Spinal cord (tissue), 10 donors: ENCODE data around the gene GNPTAB. TPM values are rescaled to one million over a fixed set of nuclear protein-coding genes. Genes with fewer than 3 reads are reported as not detected.
"Not testable (repeated sequence)": the region's sequence is repeated elsewhere in the genome, so short reads cannot be mapped to it uniquely, and the experiment has no call there.

ENCODE experiments used
- DNase-seq, 6 donors: peaks; one replicate each; pipeline versions ENCODE4 v3.0.0 to v3.0.0-alpha.2; 2013 to 2015; ENCODE audit warnings: low spot score in 6 of 6, low read depth in 4 of 6
- H3K27ac ChIP-seq: one replicate; pipeline ENCODE4 v1.5.1; 2013; ENCODE audit warnings: low read depth, low read length, control low read depth
- H3K27me3 ChIP-seq: one replicate; pipeline ENCODE4 v1.6.1; 2013; ENCODE audit warnings: low read length; ENCODE audit not compliant: control insufficient read depth, insufficient read depth
- H3K36me3 ChIP-seq: one replicate; pipeline ENCODE4 v1.6.1; 2013; ENCODE audit warnings: low read length; ENCODE audit not compliant: control insufficient read depth, insufficient read depth
- H3K4me1 ChIP-seq: one replicate; pipeline ENCODE4 v1.6.1; 2013; ENCODE audit warnings: low read length; ENCODE audit not compliant: control insufficient read depth, insufficient read depth
- H3K4me3 ChIP-seq: one replicate; pipeline ENCODE4 v1.5.1; 2013; ENCODE audit warnings: low read depth, low read length, control low read depth
- H3K9me3 ChIP-seq: one replicate; pipeline ENCODE4 v1.6.1; 2013; ENCODE audit warnings: low read length; ENCODE audit not compliant: control insufficient read depth, insufficient read depth
- WGBS: methylation state at CpG from one replicate; pipeline ENCODE4 v1.1.5; 2013; ENCODE audit warnings: missing lambda C conversion rate; ENCODE audit not compliant: insufficient coverage; 5-methylcytosine and 5-hydroxymethylcytosine counted together
- polyA plus RNA-seq, 2 donors: library from polyadenylated mRNA; unstranded; fragments of 120-200 nt; gene quantifications; one replicate each; pipeline ENCODE4 v1.2.1, GENCODE V29; 2013; ENCODE audit not compliant: insufficient read length in 2 of 2
- total RNA-seq, 2 donors: library from RNA; depleted of rRNA in 1 of 2; stranded (reverse); fragments of 120-200 nt in 1 of 2; fragments of >200 nt in 1 of 2; gene quantifications; one replicate each; pipeline versions ENCODE4 v1.2.3 to v1.2.4, GENCODE V29; 2013 to 2014
- donor health status: healthy.

The GNPTAB gene
- total and polyA plus RNA-seq, 4 donors = 33.3 to 63.4 (median 59.5) TPM

DNA sequence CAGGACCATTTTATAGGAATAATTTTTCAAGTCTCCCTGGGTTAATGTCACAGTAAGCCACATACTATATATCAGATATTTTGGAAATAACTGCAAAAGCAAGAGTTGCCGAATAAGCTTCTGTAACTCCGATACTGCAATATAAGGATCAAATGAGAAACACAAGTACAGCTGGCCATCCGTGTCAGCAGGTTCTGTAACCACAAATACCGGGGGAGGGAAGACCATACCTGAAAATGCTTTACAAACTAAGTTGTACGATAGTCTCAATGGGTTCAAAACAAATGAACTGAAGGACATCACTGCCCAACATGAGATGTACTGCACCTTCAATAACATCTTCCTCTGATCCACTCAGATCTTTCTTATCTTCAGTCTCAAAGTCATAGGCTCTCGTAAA is 93.3 kb downstream of the GNPTAB start:
- Histone ChIP-seq H3K4me3 (no peak overlapping the region), H3K27me3 (no peaks in the 10 kb centered on the region), H3K9me3 (no peaks in the 10 kb centered on the region), H3K4me1 (no peaks in the 10 kb centered on the region), H3K36me3 (peaks cover 28% of the 10 kb centered on the region), H3K27ac (no peak overlapping the region)
- DNase-seq = no peak
- 88% methylated on average over 5 of the region's 6 CpGs for WGBS

DNA sequence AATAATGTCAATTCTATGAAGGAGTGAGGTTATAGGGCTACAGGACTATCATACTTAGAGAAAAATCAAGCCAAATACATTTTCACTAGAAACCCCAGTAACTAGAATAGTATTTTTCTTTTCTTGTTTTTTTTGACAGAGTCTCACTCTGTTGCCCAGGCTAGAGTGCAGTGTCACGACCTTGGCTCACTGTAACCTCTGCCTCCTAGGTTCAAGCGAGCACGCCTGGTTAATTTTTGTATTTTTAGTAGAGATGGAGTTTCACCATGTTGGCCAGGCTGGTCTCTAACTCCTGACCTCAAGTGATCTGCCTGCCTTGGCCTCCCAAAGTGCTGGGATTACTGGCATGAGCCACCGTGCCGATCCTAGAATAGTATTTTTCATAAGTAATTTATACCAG is 96.3 kb downstream of the GNPTAB start:
- DNase-seq, H3K4me3 ChIP-seq, H3K27ac ChIP-seq, H3K9me3 ChIP-seq, H3K27me3 ChIP-seq, H3K4me1 ChIP-seq: not testable (repeated sequence)
- 93% methylated on average over 3 of the region's 5 CpGs for WGBS
- H3K36me3 ChIP-seq = peaks cover 27% of the 10 kb centered on the region

DNA sequence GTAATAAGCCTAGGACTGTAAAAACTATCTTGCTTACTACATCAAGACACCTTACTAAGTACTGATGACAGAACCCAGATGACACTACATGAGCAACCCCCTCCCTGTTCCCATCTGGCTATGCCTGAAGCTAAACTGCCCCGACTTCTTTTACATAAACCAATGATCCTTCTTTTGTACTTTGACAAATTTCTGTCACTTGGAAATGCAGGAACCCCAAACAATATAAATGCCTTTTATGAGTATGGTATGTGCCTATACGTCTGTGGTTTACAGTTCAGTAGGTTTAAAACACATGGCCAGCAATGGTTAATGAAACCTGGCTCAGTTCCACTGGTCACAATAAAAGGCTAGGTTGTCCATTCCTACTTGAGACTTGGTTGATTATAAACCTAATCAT is 97.6 kb downstream of the GNPTAB start:
- H3K36me3 ChIP-seq = peaks cover 14% of the 10 kb centered on the region
- DNase-seq = no peak
- no CpG with 5 or more reads among the region's 2 CpGs for WGBS
- no peaks in the 10 kb centered on the region for H3K4me1 ChIP-seq
- no peak overlapping the region for H3K27ac ChIP-seq
- H3K9me3 ChIP-seq = no peaks in the 10 kb centered on the region
- H3K4me3 ChIP-seq = no peak overlapping the region
- H3K27me3 ChIP-seq = no peaks in the 10 kb centered on the region

DNA sequence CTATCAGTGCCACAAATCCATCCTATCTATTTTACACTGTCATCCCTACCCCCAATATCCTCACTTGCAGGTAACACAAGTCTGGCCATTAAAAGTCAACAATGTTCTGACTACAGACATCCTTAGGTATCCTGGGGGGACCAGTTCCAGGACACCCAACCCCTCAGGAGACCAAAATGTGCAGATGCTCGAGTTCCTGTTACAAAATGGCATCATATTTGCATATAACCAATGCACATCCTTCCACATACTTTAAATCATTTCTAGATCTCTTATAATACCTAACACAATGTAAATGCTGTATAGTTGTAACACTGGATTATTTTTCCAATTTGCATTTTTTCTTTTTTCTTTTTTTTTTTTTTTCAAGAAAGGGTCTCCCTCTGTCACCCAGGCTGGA is 98.4 kb downstream of the GNPTAB start:
- DNase-seq = no peak
- WGBS = no CpG with 5 or more reads among the region's 1 CpG
- Histone ChIP-seq H3K4me3 (no peak overlapping the region), H3K36me3 (peaks cover 15% of the 10 kb centered on the region), H3K9me3 (no peaks in the 10 kb centered on the region), H3K4me1 (no peaks in the 10 kb centered on the region), H3K27ac (no peak overlapping the region), H3K27me3 (no peaks in the 10 kb centered on the region)

DNA sequence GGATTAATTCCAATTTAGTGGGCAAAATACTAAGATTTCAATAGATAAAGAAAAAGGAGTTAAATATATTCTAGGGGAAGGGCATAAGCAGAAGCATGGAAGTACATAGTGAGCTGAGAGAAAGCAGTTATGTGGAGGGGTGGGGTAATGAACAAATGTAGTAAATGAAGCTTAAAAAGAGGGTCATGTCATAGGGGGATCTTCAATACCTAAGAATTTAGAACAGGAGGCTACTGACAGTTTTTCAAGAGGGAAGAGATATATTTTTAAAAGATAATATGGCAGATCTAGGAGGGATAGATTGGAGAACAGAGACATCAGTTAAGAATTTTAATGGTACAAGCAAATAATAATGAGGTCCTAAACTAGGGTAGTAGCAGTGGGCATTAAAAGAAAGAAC is 100.9 kb downstream of the GNPTAB start:
- Histone ChIP-seq H3K36me3 (peaks cover 15% of the 10 kb centered on the region), H3K27ac (no peak overlapping the region), H3K9me3 (no peaks in the 10 kb centered on the region), H3K4me3 (no peak overlapping the region), H3K27me3 (no peaks in the 10 kb centered on the region), H3K4me1 (no peaks in the 10 kb centered on the region)
- no peak for DNase-seq

DNA sequence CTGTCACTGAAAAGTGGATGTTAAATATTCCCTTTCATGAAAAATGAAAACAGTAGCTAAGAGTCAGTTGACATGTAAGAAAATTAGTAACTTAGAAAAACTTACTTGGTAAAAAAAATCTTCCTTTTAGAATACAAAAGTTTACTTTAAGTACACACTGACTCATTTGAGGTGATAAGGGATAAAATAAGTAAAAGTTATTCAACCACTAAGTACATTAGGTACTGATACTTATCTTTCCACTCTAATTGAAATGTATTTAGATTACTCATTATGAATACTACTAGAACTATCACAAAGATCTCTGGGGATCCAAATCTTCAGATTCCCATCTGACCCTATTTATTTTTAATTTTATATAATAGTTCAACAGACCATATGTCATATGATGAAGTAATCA is 103.7 kb downstream of the GNPTAB start:
- no peaks in the 10 kb centered on the region for H3K4me1 ChIP-seq
- no peaks in the 10 kb centered on the region for H3K9me3 ChIP-seq
- H3K27me3 ChIP-seq = no peaks in the 10 kb centered on the region
- no peak overlapping the region for H3K27ac ChIP-seq
- DNase-seq = no peak
- H3K4me3 ChIP-seq = no peak overlapping the region
- H3K36me3 ChIP-seq = peaks cover 12% of the 10 kb centered on the region

DNA sequence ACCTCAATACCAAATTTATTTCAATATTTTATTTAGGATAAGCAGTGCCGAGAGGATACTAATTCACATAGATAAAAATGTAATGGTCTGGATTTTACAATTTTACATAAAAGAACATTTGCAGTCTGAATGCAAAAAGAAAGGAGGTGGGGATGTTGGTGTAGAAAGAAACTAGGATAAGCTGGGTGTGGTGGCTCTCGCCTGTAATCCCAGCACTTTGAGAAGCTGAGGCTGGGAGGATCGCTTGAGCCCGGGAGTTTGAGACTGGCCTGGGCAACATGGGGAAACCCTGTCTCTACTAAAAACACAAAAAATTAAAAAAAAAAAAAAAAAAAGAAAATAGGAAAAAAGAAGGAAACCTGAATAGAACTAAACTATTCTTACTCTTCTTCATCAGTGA is 108.4 kb downstream of the GNPTAB start:
- Histone ChIP-seq H3K27me3 (no peaks in the 10 kb centered on the region), H3K9me3 (no peaks in the 10 kb centered on the region), H3K27ac (no peak overlapping the region), H3K4me1 (no peaks in the 10 kb centered on the region), H3K4me3 (no peak overlapping the region), H3K36me3 (peaks cover 13% of the 10 kb centered on the region)
- no peak for DNase-seq
- WGBS = 100% methylated on average over 1 of the region's 4 CpGs

DNA sequence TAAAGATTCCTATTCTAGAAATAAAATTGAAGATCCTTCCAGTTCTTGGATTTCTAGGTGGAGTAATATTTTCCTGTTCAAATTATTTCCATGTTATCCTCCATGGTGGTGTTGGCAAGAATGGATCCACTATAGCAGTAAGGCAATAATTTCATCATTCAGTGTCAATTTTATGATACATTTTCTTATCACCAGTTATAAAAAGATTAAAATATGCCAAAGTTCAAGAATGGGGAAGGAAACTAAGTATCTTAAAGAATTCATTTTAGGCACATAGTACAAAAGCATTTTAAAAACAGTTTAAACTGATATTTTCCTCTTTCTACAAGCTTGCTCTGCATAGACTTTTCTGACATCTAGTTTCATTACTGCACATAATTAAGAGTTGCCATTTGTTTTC is 110.6 kb downstream of the GNPTAB start:
- H3K27me3 ChIP-seq = no peaks in the 10 kb centered on the region
- H3K9me3 ChIP-seq = no peaks in the 10 kb centered on the region
- H3K4me3 ChIP-seq = no peak overlapping the region
- H3K27ac ChIP-seq = no peak overlapping the region
- no peak for DNase-seq
- no peaks in the 10 kb centered on the region for H3K4me1 ChIP-seq
- peaks cover 13% of the 10 kb centered on the region for H3K36me3 ChIP-seq

DNA sequence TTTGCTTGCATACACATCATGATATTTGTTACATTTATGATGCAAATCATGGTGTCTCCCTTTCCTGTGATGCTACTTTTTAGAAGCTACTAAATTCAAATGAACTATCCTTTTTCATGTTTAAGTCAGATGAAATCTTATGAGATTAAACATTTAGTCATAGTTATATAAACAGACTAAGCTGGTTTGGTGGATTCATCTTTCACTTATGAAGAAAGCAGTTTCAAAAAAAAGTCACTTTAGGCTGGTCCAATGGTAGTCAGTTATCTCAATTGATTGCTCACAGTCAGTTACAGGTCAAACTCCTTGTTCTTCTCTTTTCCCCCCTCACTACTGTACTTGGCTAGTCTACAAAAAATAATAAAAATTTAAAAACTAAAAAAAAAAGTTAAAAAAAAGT is 111.2 kb downstream of the GNPTAB start:
- Histone ChIP-seq H3K9me3 (no peaks in the 10 kb centered on the region), H3K4me1 (no peaks in the 10 kb centered on the region), H3K27ac (no peak overlapping the region), H3K4me3 (no peak overlapping the region), H3K27me3 (no peaks in the 10 kb centered on the region), H3K36me3 (peaks cover 13% of the 10 kb centered on the region)
- DNase-seq = no peak

DNA sequence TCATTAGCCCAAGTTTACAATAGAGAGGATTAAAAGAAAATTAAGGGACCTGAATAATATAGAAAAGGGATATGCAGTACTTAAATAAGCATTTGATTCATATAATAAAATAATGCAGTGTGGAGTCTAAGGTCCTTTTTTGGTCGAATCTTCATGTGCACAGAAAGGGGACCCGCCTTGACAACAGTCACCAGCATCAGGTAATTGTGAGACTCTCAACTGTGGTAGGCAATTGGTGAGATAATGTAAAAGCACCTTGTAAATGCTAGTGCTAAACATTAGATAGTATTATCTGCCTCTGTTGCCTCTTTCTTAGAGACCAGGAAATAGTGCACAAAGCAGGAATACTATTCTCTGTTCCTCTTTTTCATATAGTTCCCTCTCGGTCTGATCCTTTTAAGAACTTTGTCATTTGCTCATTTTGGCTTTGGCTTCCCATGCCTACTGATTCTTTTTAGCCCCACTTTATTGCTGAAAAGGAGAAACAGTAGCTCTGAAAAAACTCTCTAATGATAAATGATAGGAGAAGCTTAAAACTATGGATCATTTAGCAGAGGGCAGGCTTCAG is 115.8 kb downstream of the GNPTAB start:
- no peaks in the 10 kb centered on the region for H3K27me3 ChIP-seq
- no CpG with 5 or more reads among the region's 3 CpGs for WGBS
- no peak for DNase-seq
- H3K4me1 ChIP-seq = no peaks in the 10 kb centered on the region
- H3K27ac ChIP-seq = no peak overlapping the region
- H3K9me3 ChIP-seq = no peaks in the 10 kb centered on the region
- H3K36me3 ChIP-seq = no peaks in the 10 kb centered on the region
- H3K4me3 ChIP-seq = no peak overlapping the region
